GM18858 (cell line): Measurements from ENCODE around the gene CRLF1.
A peak's percentile ranks its signal among the peaks of the same experiment; 100 is the strongest.

ENCODE experiments used
- ATAC-seq: cut with Tn5 transposase; IDR thresholded peaks from one replicate; pipeline ENCODE4 v1.9.1; 2021; ENCODE audit not compliant: unreplicated experiment

Gene CRLF1

GRCh38 chr19:18606281-18607225 lies at the start of gene CRLF1:
TSS of gene CRLF1 (minus strand) at chr19:18606799. CDS start at chr19:18606656, 143 bp downstream.
- ATAC-seq: no peak

GRCh38 chr19:18655173-18655844 lies 48.7 kb upstream of the CRLF1 start:
- no peak for ATAC-seq

- ATAC-seq: no peak
These were observed 47.9 kb upstream of the CRLF1 start for GRCh38 chr19:18654469-18654868.

GRCh38 chr19:18653853-18654252 lies 47.3 kb upstream of the CRLF1 start:
- ATAC-seq: no peak

GRCh38 chr19:18651733-18652132 lies 45.1 kb upstream of the CRLF1 start:
- no peak for ATAC-seq

- no peak for ATAC-seq
These were observed 44.7 kb upstream of the CRLF1 start for GRCh38 chr19:18651300-18651699.

- no peak for ATAC-seq
These were observed 44.0 kb upstream of the CRLF1 start for GRCh38 chr19:18650468-18651041.

- no peak for ATAC-seq
These were observed 43.4 kb upstream of the CRLF1 start for GRCh38 chr19:18650021-18650390.

- no peak for ATAC-seq
These were observed 42.9 kb upstream of the CRLF1 start for GRCh38 chr19:18649371-18650020.

- no peak for ATAC-seq
These were observed 42.3 kb upstream of the CRLF1 start for GRCh38 chr19:18648973-18649315.

GRCh38 chr19:18647807-18648206 lies 41.2 kb upstream of the CRLF1 start:
- no peak for ATAC-seq

- ATAC-seq: no peak
These were observed 40.8 kb upstream of the CRLF1 start for GRCh38 chr19:18647371-18647767.

- ATAC-seq: no peak
These were observed 40.2 kb upstream of the CRLF1 start for GRCh38 chr19:18646535-18647370.

- ATAC-seq: no peak
These were observed 38.5 kb upstream of the CRLF1 start for GRCh38 chr19:18645035-18645511.

GRCh38 chr19:18644196-18645034 lies 37.8 kb upstream of the CRLF1 start:
- no peak for ATAC-seq

GRCh38 chr19:18639706-18640243 lies 33.2 kb upstream of the CRLF1 start:
- no peak for ATAC-seq

GRCh38 chr19:18637673-18638630 lies 31.4 kb upstream of the CRLF1 start:
- ATAC-seq: no peak

GRCh38 chr19:18636969-18637629 lies 30.5 kb upstream of the CRLF1 start, which contains the start of gene KLHL26:
TSS of gene KLHL26 (plus strand) at chr19:18637028. CDS start at chr19:18637055, 27 bp downstream.
- ATAC-seq: peak; percentile 7
